Endodermal cell (in vitro differentiated cells): ENCODE measurements around the gene P4HA3. TPM values are rescaled to one million over a fixed set of nuclear protein-coding genes. Genes with fewer than 3 reads are reported as not detected.
A peak's percentile ranks its signal among the peaks of the same experiment; 100 is the strongest.

Experiments
- DNase-seq: peaks from one replicate; pipeline ENCODE4 v3.0.0-alpha.2; 2017
- H3K27ac ChIP-seq: 2 replicates; pipeline ENCODE4 v1.5.1; 2013; ENCODE audit warnings: mild to moderate bottlenecking, low read depth, low read length, moderate library complexity
- H3K27me3 ChIP-seq: 2 replicates; pipeline ENCODE4 v1.6.1; 2013; ENCODE audit warnings: mild to moderate bottlenecking, low read length, moderate library complexity; ENCODE audit not compliant: insufficient read depth, control insufficient read depth, poor library complexity, severe bottlenecking
- H3K36me3 ChIP-seq: 2 replicates; pipeline ENCODE4 v1.7.0; 2013; ENCODE audit warnings: mild to moderate bottlenecking, low read length, moderate library complexity; ENCODE audit not compliant: control insufficient read depth, insufficient read depth
- H3K4me1 ChIP-seq: one replicate; pipeline ENCODE4 v1.7.0; 2013; ENCODE audit warnings: low read length; ENCODE audit not compliant: control insufficient read depth, insufficient read depth
- H3K4me3 ChIP-seq: 2 replicates; pipeline ENCODE4 v1.5.1; 2013; ENCODE audit warnings: mild to moderate bottlenecking, low read length, moderate library complexity
- H3K9ac ChIP-seq: 2 replicates; pipeline ENCODE4 v1.6.1; 2013; ENCODE audit warnings: mild to moderate bottlenecking, low read length, moderate library complexity; ENCODE audit not compliant: poor library complexity, severe bottlenecking; ENCODE audit errors: extremely low read depth
- H3K9me3 ChIP-seq: 2 replicates; pipeline ENCODE4 v1.6.1; 2013; ENCODE audit warnings: mild to moderate bottlenecking, low read length, moderate library complexity; ENCODE audit not compliant: control insufficient read depth
- H3K27ac Mint-ChIP-seq: 2 replicates; pipeline ENCODE4 v1.8.0; 2020; ENCODE audit warnings: mixed read lengths
- H3K27me3 Mint-ChIP-seq: 2 replicates; pipeline ENCODE4 v1.8.0; 2021; ENCODE audit warnings: mild to moderate bottlenecking, mixed read lengths; ENCODE audit not compliant: insufficient read depth
- H3K36me3 Mint-ChIP-seq: 2 replicates; pipeline ENCODE4 v1.8.0; 2020; ENCODE audit warnings: low read depth, mixed read lengths
- H3K4me1 Mint-ChIP-seq: 2 replicates; pipeline ENCODE4 v1.8.0; 2020; ENCODE audit warnings: mixed read lengths
- H3K4me3 Mint-ChIP-seq: 2 replicates; pipeline ENCODE4 v1.8.0; 2020; ENCODE audit warnings: mild to moderate bottlenecking, moderate library complexity, mixed read lengths
- H3K9me3 Mint-ChIP-seq: 2 replicates; pipeline ENCODE4 v1.8.0; 2020; ENCODE audit warnings: mild to moderate bottlenecking, mixed read lengths
- WGBS, 2 experiments: methylation state at CpG; one replicate each; pipeline versions ENCODE4 v1.1.5 to v1.1.7; 2013; ENCODE audit warnings: missing lambda C conversion rate in 2 of 2, mixed read lengths in 1 of 2; ENCODE audit not compliant: insufficient coverage in 1 of 2, insufficient read length in 1 of 2; 5-methylcytosine and 5-hydroxymethylcytosine counted together
- total RNA-seq, 2 donors: library from RNA; stranded (reverse); fragmentation: NEBNext Ultra II Directional in 1 of 2; extraction: Animal tissue kit (Norgen Biotek cat#: 25700) in 1 of 2; gene quantifications; 2 replicates in 1 of 2; 3 replicates in 1 of 2; pipeline ENCODE4 v1.2.1, GENCODE V29; 2021
- TF ChIP-seq, protein P1 (sequence below): fragments of 200-600 bp; sonication (generic); conservative IDR thresholded peaks from 2 replicates; pipeline ENCODE4 v1.5.0; 2021; ENCODE audit warnings: antibody characterized with exemption, mild to moderate bottlenecking

P4HA3 gene
- total RNA-seq, 2 donors from 2014 or later: not detected

DNA sequence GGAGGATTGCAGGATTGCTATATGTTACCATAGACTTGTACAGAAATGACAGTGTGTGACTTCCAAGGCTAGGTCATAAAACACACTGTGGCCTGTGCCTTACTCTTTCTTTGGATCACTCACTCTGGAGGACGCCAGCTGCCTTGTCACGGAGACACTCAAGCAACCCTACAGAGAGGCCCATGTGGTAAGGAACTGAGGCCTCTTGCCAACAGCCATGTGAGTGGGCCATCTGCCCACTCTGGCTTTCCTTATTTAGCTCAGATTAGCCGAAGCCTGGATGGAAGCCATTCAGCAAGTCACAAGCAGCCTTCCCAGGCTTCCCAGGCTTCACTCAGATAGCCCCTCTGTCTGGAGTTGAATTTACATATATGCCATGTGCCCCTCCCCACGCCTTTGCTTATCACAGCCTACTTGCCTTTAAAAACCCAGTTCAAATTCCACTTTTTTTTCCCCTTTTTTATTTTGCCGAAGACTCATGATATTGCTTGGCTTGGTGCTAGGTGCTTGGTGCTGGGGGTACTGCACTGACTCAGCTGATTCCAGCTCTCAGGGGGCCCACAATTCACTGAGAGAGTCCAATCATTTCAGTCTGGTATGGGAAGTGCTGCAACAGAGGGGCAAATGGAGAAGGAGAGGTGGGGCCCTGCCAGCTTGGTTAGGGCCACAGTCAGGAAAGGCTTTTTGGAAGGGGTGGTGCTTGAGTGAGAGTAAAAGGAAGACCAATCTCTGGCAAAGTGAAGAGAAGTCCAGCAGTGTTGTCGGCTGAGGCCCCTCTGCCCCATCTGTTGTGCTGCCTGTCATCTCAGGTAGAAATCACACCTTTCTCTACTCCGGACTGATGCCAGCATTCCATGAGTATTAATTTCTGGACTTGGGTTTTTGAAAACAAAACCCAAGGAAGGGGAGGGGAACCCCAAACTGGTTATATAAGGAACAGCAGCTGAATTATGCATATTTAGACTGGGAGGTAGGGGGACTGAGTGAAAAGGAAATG is 14.5 kb upstream of the P4HA3 start:
- DNase-seq: no peak
- no peaks in the 10 kb centered on the region for H3K4me1 ChIP-seq
- H3K36me3 ChIP-seq: no peaks in the 10 kb centered on the region
- Mint-ChIP-seq H3K27ac (no peak overlapping the region), H3K4me3 (no peak overlapping the region), H3K4me1 (no peaks in the 10 kb centered on the region), H3K36me3 (peaks cover 23% of the 10 kb centered on the region), H3K27me3 (peaks cover 3% of the 10 kb centered on the region), H3K9me3 (peaks cover 14% of the 10 kb centered on the region)
- H3K27me3 ChIP-seq: no peaks in the 10 kb centered on the region
- 92 to 97% methylated on average over 3 to 7 of the region's 7 CpGs for WGBS, 2 experiments
- no peak overlapping the region for H3K27ac ChIP-seq
- no peak overlapping the region for H3K4me3 ChIP-seq
- no peak overlapping the region for H3K9ac ChIP-seq
- TF ChIP-seq, protein P1, sequence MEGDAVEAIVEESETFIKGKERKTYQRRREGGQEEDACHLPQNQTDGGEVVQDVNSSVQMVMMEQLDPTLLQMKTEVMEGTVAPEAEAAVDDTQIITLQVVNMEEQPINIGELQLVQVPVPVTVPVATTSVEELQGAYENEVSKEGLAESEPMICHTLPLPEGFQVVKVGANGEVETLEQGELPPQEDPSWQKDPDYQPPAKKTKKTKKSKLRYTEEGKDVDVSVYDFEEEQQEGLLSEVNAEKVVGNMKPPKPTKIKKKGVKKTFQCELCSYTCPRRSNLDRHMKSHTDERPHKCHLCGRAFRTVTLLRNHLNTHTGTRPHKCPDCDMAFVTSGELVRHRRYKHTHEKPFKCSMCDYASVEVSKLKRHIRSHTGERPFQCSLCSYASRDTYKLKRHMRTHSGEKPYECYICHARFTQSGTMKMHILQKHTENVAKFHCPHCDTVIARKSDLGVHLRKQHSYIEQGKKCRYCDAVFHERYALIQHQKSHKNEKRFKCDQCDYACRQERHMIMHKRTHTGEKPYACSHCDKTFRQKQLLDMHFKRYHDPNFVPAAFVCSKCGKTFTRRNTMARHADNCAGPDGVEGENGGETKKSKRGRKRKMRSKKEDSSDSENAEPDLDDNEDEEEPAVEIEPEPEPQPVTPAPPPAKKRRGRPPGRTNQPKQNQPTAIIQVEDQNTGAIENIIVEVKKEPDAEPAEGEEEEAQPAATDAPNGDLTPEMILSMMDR: no peak
- no peaks in the 10 kb centered on the region for H3K9me3 ChIP-seq

DNA sequence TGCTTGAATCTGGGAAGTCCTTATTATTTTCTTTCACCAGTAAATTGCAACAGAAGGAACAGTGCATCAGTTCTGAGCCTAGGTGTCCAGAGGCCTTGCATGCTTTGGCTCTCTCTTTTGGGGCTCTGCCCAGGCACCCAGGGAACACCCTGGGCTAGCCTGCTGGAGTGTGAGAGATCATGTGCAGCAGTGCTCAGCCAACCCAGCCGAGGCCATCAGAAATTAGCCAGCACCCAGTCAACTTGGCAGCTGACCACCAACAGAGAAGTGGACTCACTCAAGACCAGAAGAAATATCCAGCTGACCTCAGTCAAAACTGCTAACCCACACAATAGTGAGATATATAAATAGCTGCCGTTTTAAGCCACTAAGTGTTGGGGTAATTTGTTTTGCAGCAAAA is 11.2 kb upstream of the P4HA3 start:
- H3K27me3 ChIP-seq: no peaks in the 10 kb centered on the region
- H3K4me3 Mint-ChIP-seq: no peak overlapping the region
- DNase-seq: no peak
- H3K27me3 Mint-ChIP-seq: peaks cover 6% of the 10 kb centered on the region
- peaks cover 3% of the 10 kb centered on the region for H3K9me3 ChIP-seq
- no peaks in the 10 kb centered on the region for H3K4me1 ChIP-seq
- H3K27ac Mint-ChIP-seq: no peak overlapping the region
- H3K4me3 ChIP-seq: no peak overlapping the region
- no peaks in the 10 kb centered on the region for H3K36me3 ChIP-seq
- H3K27ac ChIP-seq: no peak overlapping the region
- 82% methylated on average over 2 of the region's 2 CpGs; no CpG with 5 or more reads in 1 of the 2 experiments for WGBS, 2 experiments
- peaks cover 9% of the 10 kb centered on the region for H3K9me3 Mint-ChIP-seq
- H3K4me1 Mint-ChIP-seq: no peaks in the 10 kb centered on the region
- peaks cover 5% of the 10 kb centered on the region for H3K36me3 Mint-ChIP-seq
- H3K9ac ChIP-seq: no peak overlapping the region
- TF ChIP-seq, protein P1: no peak

GRCh38 chr11:74321487-74322188 is 10.2 kb upstream of the P4HA3 start:
- Mint-ChIP-seq H3K27ac (no peak overlapping the region), H3K9me3 (peaks cover 11% of the 10 kb centered on the region), H3K4me3 (no peak overlapping the region), H3K36me3 (no peaks in the 10 kb centered on the region), H3K4me1 (no peaks in the 10 kb centered on the region), H3K27me3 (peaks cover 8% of the 10 kb centered on the region)
- Histone ChIP-seq H3K27me3 (no peaks in the 10 kb centered on the region), H3K27ac (no peak overlapping the region), H3K4me1 (no peaks in the 10 kb centered on the region), H3K9ac (no peak overlapping the region), H3K36me3 (no peaks in the 10 kb centered on the region), H3K4me3 (no peak overlapping the region), H3K9me3 (peaks cover 14% of the 10 kb centered on the region)
- TF ChIP-seq, protein P1: peak; percentile 90
- 73 to 78% methylated on average over 8 to 10 of the region's 10 CpGs for WGBS, 2 experiments
- peak; percentile 71 for DNase-seq
